ENCODE data around the gene TFG. TPM values are rescaled to one million over a fixed set of nuclear protein-coding genes. Genes with fewer than 3 reads are reported as not detected.

TFG gene
- total RNA-seq, 1 experiment from 2014 or later: 128 TPM

- peak; percentile 61 for DNase-seq (ENCODE audit: low spot score)
These were observed 88.7 kb downstream of the TFG start for GRCh38 chr3:100798012-100798411.

Other genes starting within 250 kb of the TFG start
- 22.1 and 31.6 TPM in 2 replicates for gene TMEM45A, start 216.9 kb upstream of the TFG start, total RNA-seq (2014; rRNA removed; shearing (Covaris generic))
- gene ADGRG7, start 99.9 kb upstream of the TFG start, total RNA-seq (2014; rRNA removed; shearing (Covaris generic)): not detected in 2 replicates